ENCODE measurements around the gene WDR18. TPM values are rescaled to one million over a fixed set of nuclear protein-coding genes. Genes with fewer than 3 reads are reported as not detected.

WDR18 gene
- 10 to 100 TPM in 3 of 4 donors, 1 to 10 TPM in 1; 9.9 to 30.3 (median 28.4) TPM for total RNA-seq

- H3K27me3 ChIP-seq: peaks cover 0 to 9% (median 0%) of the 10 kb centered on the region in 4 donors
- H3K27ac ChIP-seq (replicated peaks in 1 of 4): peak within 1 kb of the TSS; percentile 84 to 88 (median 87)
- intact Hi-C loops (cut with DNase I): loop anchor here (5.0 kb wide), 2 partner anchors 122 to 217 kb away; no protein-coding TSS in a partner anchor
- peaks cover 7 to 33% (median 26%) of the 10 kb centered on the region in 4 donors for H3K36me3 ChIP-seq
- peak; percentile 97 for DNase-seq (ENCODE audit: extremely low spot score)
- WGBS: 0% methylated on average over 11 of the region's 78 CpGs
- peaks cover 24 to 43% (median 32%) of the 10 kb centered on the region in 4 donors for H3K4me1 ChIP-seq
- peak within 1 kb of the TSS; percentile 82 to 98 (median 92) for H3K4me3 ChIP-seq
- no peaks in the 10 kb centered on the region for H3K9me3 ChIP-seq
- peak; percentile 35 for TF ChIP-seq POLR2A (IDR thresholded peaks at IDR 0.05; ENCODE audit: low read depth)
- TF ChIP-seq POLR2AphosphoS5 (IDR thresholded peaks at IDR 0.05): peak; percentile 90 to 94
- TF ChIP-seq CTCF (IDR thresholded peaks at IDR 0.05): peak in 2 of 3 experiments; percentile 43 to 46
- no peak for TF ChIP-seq EP300 (IDR thresholded peaks at IDR 0.05)
Observed at GRCh38 chr19:984165-984967, at the start of gene WDR18. Gene WDR18 (plus strand): TSS chr19:984345. CDS start chr19:984354, 9 bp downstream.

GRCh38 chr19:934865-935479 lies 49.2 kb upstream of the WDR18 start:
- peak overlapping the region; percentile 50 to 80 (median 77) for H3K27ac ChIP-seq (replicated peaks in 1 of 4)
- no peaks in the 10 kb centered on the region for H3K27me3 ChIP-seq
- no peaks in the 10 kb centered on the region for H3K9me3 ChIP-seq
- H3K4me3 ChIP-seq: peak overlapping the region in 3 of 4 donors; percentile 1 to 17 (median 9)
- TF ChIP-seq POLR2AphosphoS5 (IDR thresholded peaks at IDR 0.05): peak; percentile 75 to 94
- no peak for TF ChIP-seq CTCF (IDR thresholded peaks at IDR 0.05)
- TF ChIP-seq POLR2A (IDR thresholded peaks at IDR 0.05; ENCODE audit: low read depth): no peak
- TF ChIP-seq EP300 (IDR thresholded peaks at IDR 0.05): no peak
- H3K36me3 ChIP-seq: peaks cover 0 to 20% (median 3%) of the 10 kb centered on the region in 4 donors
- DNase-seq (ENCODE audit: extremely low spot score): peak; percentile 97
- peaks cover 31 to 43% (median 40%) of the 10 kb centered on the region in 4 donors for H3K4me1 ChIP-seq
- intact Hi-C loops (cut with DNase I): no loop called here
- 6% methylated on average over 17 of the region's 31 CpGs for WGBS

GRCh38 chr19:936175-936546 lies 48.0 kb upstream of the WDR18 start:
- Histone ChIP-seq H3K4me1 (peaks cover 40 to 55% (median 52%) of the 10 kb centered on the region in 4 donors), H3K27ac (replicated peaks in 1 of 4) (peak overlapping the region in 1 of 4 donors; percentile 80), H3K36me3 (peaks cover 0 to 13% (median 0%) of the 10 kb centered on the region in 4 donors), H3K27me3 (no peaks in the 10 kb centered on the region), H3K9me3 (no peaks in the 10 kb centered on the region), H3K4me3 (no peak overlapping the region)
- no peak for TF ChIP-seq EP300 (IDR thresholded peaks at IDR 0.05)
- TF ChIP-seq POLR2A (IDR thresholded peaks at IDR 0.05; ENCODE audit: low read depth): no peak
- no peak for TF ChIP-seq CTCF (IDR thresholded peaks at IDR 0.05)
- no peak for TF ChIP-seq POLR2AphosphoS5 (IDR thresholded peaks at IDR 0.05)
- intact Hi-C loops (cut with DNase I): no loop called here
- 92% methylated on average over 10 of the region's 10 CpGs for WGBS
- no peak for DNase-seq (ENCODE audit: extremely low spot score)

- no peak for TF ChIP-seq EP300 (IDR thresholded peaks at IDR 0.05)
- TF ChIP-seq POLR2A (IDR thresholded peaks at IDR 0.05; ENCODE audit: low read depth): no peak
- TF ChIP-seq POLR2AphosphoS5 (IDR thresholded peaks at IDR 0.05): no peak
- TF ChIP-seq CTCF (IDR thresholded peaks at IDR 0.05): no peak
- WGBS: 89% methylated on average over 16 of the region's 16 CpGs
- H3K36me3 ChIP-seq: peaks cover 0 to 8% (median 2%) of the 10 kb centered on the region in 4 donors
- peaks cover 40 to 60% (median 58%) of the 10 kb centered on the region in 4 donors for H3K4me1 ChIP-seq
- intact Hi-C loops (cut with DNase I): no loop called here
- no peaks in the 10 kb centered on the region for H3K9me3 ChIP-seq
- no peak overlapping the region for H3K27ac ChIP-seq (replicated peaks in 1 of 4)
- no peak overlapping the region for H3K4me3 ChIP-seq
- DNase-seq (ENCODE audit: extremely low spot score): no peak
- H3K27me3 ChIP-seq: no peaks in the 10 kb centered on the region
Observed at GRCh38 chr19:937259-937694, 46.9 kb upstream of the WDR18 start.

Data from esophagus muscularis mucosa (tissue), 4 donors.